GM19240 (cell line): ENCODE data around the gene AQP1.

Experiments
- DNase-seq: peaks from one replicate; pipeline ENCODE4 v3.0.0; 2011; ENCODE audit warnings: low spot score; ENCODE audit not compliant: insufficient read length

AQP1 gene

DNA sequence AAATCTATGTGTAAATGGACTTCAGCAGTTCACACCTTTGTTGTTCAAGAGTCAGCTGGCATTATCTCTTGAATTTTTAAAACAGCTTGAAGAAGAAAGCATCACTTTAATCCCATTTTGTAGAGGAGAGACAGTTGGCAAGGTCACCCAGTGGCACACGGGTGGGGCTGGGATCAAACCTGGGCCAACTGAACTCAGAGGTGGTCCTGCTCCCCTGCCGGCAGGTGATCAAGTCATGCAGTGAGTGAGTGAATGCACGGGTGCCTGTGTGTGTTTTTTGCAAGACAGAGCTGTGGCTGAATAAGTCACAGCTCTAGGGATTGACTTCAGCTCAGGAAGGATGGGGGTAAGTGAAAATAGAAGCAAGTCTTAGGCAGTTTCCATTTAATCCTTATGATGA, 61.6 kb downstream of the AQP1 start:
- no peak for DNase-seq

- DNase-seq, result no peak
Observed at GRCh38 chr7:30973791-30974604, 62.3 kb downstream of the AQP1 start.

- peak; percentile 56 for DNase-seq
Observed at GRCh38 chr7:30974605-30975255, 63.1 kb downstream of the AQP1 start.
